Sigmoid colon (tissue), 7 donors: ENCODE results near the gene PSMB11. TPM values are rescaled to one million over a fixed set of nuclear protein-coding genes. Genes with fewer than 3 reads are reported as not detected.

Source experiments
- DNase-seq: peaks from one replicate; pipeline ENCODE4 v3.0.0-alpha.2; 2019
- H3K27ac ChIP-seq, 4 donors: fragments of 200-600 bp; sonication (generic); one replicate each; pipeline ENCODE4 v1.5.1; 2016 to 2019; ENCODE audit warnings: mild to moderate bottlenecking in 1 of 4
- H3K27me3 ChIP-seq, 3 donors: fragments of 200-600 bp; sonication (generic); one replicate each; pipeline ENCODE4 v1.5.1; 2019; ENCODE audit warnings: mild to moderate bottlenecking in 1 of 3
- H3K36me3 ChIP-seq, 4 donors: fragments of 200-600 bp; sonication (generic); one replicate each; pipeline ENCODE4 v1.5.1; 2016 to 2019
- H3K4me1 ChIP-seq, 4 donors: fragments of 200-600 bp; sonication (generic); one replicate each; pipeline ENCODE4 v1.5.1; 2017 to 2019
- H3K4me3 ChIP-seq, 4 donors: fragments of 200-600 bp; sonication (generic); one replicate each; pipeline ENCODE4 v1.5.1; 2017 to 2019; ENCODE audit warnings: mild to moderate bottlenecking in 2 of 4, moderate library complexity in 1 of 4
- H3K9me3 ChIP-seq, 4 donors: fragments of 200-600 bp in 3 of 4; sonication (generic) in 3 of 4; one replicate each; pipeline versions ENCODE4 v1.5.1 to v1.6.1; 2013 to 2019
- EP300 ChIP-seq, 4 donors: sonication (generic); formaldehyde crosslinking; IDR thresholded peaks; one replicate each; pipeline ENCODE4 v1.6.1; 2017; ENCODE audit warnings: antibody characterized with exemption in 4 of 4
- POLR2A ChIP-seq, 2 donors: fragments of 450-650 bp; IDR thresholded peaks; one replicate each; pipeline ENCODE4 v1.6.1; 2016; ENCODE audit warnings: antibody characterized with exemption in 2 of 2, mild to moderate bottlenecking in 2 of 2, moderate library complexity in 2 of 2
- POLR2AphosphoS5 ChIP-seq, 4 donors: sonication (generic); formaldehyde crosslinking; IDR thresholded peaks; one replicate each; pipeline ENCODE4 v1.6.1; 2017; ENCODE audit warnings: antibody characterized with exemption in 4 of 4
- WGBS, 2 donors: extraction: QIAGEN DNeasy Blood & Tissue Kit; methylation state at CpG; one replicate each; pipeline ENCODE4 v1.1.7; 2013; 5-methylcytosine and 5-hydroxymethylcytosine counted together
- intact Hi-C: fragments of 100-400 bp; cut with DNase I; formaldehyde crosslinking; loops from one replicate; pipeline ENCODE4 v1.15.1; 2023
- polyA plus RNA-seq, 3 donors: library from polyadenylated mRNA; stranded (reverse); fragments of 200-250 nt; gene quantifications; one replicate each; pipeline ENCODE4 v1.2.3, GENCODE V29; 2013
- total RNA-seq, 4 donors: library from RNA; depleted of rRNA; stranded (reverse); fragments of >200 nt; gene quantifications; one replicate each; pipeline ENCODE4 v1.1.0, GENCODE V29; 2016
- TF ChIP-seq, protein P1 (sequence below), 4 experiments: fragments of 450-650 bp in 3 of 4; fragments of 200-600 bp in 1 of 4; IDR thresholded peaks; one replicate each; pipeline ENCODE4 v1.5.1; 2016 to 2019; ENCODE audit warnings: antibody characterized with exemption in 4 of 4, mild to moderate bottlenecking in 3 of 4, moderate library complexity in 2 of 4
- donor health status: healthy with polysubstance abuse.
- donor health status: Bipolar disorder and iron deficiency.
- donor health status: healthy.

PSMB11 gene
- under 1 TPM in 1 of 4 donors, not detected in 3; 0.41 TPM for total RNA-seq
- under 1 TPM in 1 of 3 donors, not detected in 2; 0.06 TPM for polyA plus RNA-seq

GRCh38 chr14:23042162-23042965 lies at the start of gene PSMB11:
Gene PSMB11 (plus strand): TSS chr14:23042212. CDS start chr14:23042226, 14 bp downstream.
- H3K4me3 ChIP-seq, result no peak within 1 kb of the TSS
- H3K27me3 ChIP-seq, result no peaks in the 10 kb centered on the region
- DNase-seq, result no peak
- no peak within 1 kb of the TSS for H3K27ac ChIP-seq
- H3K4me1 ChIP-seq, result no peaks in the 10 kb centered on the region
- WGBS, 2 donors, result 94 to 96% methylated on average over 36 of the region's 36 CpGs
- intact Hi-C loops, result no loop called here
- TF ChIP-seq, protein P1, sequence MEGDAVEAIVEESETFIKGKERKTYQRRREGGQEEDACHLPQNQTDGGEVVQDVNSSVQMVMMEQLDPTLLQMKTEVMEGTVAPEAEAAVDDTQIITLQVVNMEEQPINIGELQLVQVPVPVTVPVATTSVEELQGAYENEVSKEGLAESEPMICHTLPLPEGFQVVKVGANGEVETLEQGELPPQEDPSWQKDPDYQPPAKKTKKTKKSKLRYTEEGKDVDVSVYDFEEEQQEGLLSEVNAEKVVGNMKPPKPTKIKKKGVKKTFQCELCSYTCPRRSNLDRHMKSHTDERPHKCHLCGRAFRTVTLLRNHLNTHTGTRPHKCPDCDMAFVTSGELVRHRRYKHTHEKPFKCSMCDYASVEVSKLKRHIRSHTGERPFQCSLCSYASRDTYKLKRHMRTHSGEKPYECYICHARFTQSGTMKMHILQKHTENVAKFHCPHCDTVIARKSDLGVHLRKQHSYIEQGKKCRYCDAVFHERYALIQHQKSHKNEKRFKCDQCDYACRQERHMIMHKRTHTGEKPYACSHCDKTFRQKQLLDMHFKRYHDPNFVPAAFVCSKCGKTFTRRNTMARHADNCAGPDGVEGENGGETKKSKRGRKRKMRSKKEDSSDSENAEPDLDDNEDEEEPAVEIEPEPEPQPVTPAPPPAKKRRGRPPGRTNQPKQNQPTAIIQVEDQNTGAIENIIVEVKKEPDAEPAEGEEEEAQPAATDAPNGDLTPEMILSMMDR (IDR thresholded peaks at IDR 0.05), result no peak
- TF ChIP-seq POLR2A (IDR thresholded peaks at IDR 0.05), result no peak
- TF ChIP-seq POLR2AphosphoS5 (IDR thresholded peaks at IDR 0.05), result no peak
- TF ChIP-seq EP300 (IDR thresholded peaks at IDR 0.05), result no peak
- H3K9me3 ChIP-seq, result no peaks in the 10 kb centered on the region
- no peaks in the 10 kb centered on the region for H3K36me3 ChIP-seq

GRCh38 chr14:22993517-22993916 lies 48.5 kb upstream of the PSMB11 start:
- no peaks in the 10 kb centered on the region for H3K9me3 ChIP-seq
- TF ChIP-seq POLR2AphosphoS5 (IDR thresholded peaks at IDR 0.05) (no peak), EP300 (IDR thresholded peaks at IDR 0.05) (no peak), POLR2A (IDR thresholded peaks at IDR 0.05) (no peak)
- TF ChIP-seq, protein P1 (IDR thresholded peaks at IDR 0.05), result no peak
- H3K27me3 ChIP-seq, result no peaks in the 10 kb centered on the region
- intact Hi-C loops, result no loop called here
- no peak for DNase-seq
- peaks cover 0 to 8% (median 2%) of the 10 kb centered on the region in 4 donors for H3K4me1 ChIP-seq
- H3K36me3 ChIP-seq, result peaks cover 0 to 6% (median 0%) of the 10 kb centered on the region in 4 donors
- H3K4me3 ChIP-seq, result no peak overlapping the region
- no peak overlapping the region for H3K27ac ChIP-seq

DNA sequence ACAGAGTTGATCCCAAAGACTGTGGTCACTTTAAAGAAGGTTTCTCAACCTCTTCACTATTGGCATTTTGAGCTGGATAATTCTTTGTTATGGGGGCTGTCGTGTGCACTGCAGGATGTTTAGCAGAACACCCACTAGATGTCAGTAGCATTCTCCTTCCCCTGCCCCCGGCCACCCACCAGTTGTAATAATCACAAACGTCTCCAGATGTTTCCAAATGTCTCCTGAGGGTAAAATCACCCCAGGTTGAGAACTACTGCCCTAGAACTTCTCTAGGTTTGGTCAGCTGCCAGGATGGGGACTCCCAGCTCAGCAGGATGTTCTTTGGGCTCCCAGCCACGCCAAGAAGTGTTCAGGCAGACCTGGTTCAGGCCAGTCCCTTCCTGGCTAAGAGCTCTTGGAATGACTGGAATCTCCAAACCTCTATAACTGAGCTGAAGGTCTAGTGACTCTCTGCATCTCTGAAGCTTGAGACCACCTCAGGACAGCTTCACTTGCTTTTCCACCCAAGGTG lies 47.2 kb upstream of the PSMB11 start:
- Histone ChIP-seq H3K9me3 (no peaks in the 10 kb centered on the region), H3K27me3 (no peaks in the 10 kb centered on the region), H3K36me3 (no peaks in the 10 kb centered on the region), H3K4me1 (peaks cover 0 to 8% (median 2%) of the 10 kb centered on the region in 4 donors), H3K27ac (no peak overlapping the region), H3K4me3 (no peak overlapping the region)
- peak; percentile 67 for DNase-seq
- 15 to 17% methylated on average over 4 of the region's 4 CpGs for WGBS, 2 donors
- TF ChIP-seq POLR2A (IDR thresholded peaks at IDR 0.05) (no peak), EP300 (IDR thresholded peaks at IDR 0.05) (no peak), POLR2AphosphoS5 (IDR thresholded peaks at IDR 0.05) (no peak)
- TF ChIP-seq, protein P1 (IDR thresholded peaks at IDR 0.05), result peak in 2 of 4 experiments; percentile 21 to 31
- intact Hi-C loops, result no loop called here

DNA sequence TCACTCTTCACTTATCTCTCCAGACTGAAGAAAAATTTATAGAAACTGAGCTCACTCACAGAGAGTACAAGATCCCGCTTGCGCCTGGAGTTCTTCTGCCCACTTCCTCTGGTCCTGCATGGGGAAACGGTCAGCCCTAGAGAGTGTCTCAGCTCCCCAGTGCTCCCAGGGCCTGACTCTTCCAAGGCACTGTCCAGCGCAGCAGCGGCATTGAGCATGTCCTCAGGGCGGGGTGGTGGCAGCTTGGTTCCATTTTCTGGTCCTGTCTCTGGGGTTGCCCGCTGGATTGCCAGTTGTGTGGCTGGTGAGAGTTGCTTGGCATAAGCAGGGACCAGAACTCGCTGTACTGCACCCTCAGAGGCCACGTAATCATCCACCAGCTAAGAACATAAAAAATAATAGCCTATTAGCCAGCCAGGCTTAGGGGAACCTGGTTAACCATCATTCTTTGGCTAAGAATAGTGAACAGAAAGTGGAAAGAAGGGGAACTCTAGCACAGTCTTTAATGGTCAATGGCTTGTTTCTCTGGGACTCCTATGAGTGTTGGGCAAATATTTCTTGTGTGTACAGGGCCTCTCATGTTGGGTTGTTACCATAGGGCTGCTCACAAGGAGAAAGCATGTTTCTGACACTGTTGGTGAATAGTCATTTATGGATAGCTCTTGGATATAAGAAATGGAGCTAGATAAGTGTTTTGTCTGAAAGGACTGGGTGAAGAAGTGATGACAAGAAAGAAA lies 46.0 kb upstream of the PSMB11 start:
- intact Hi-C loops, result no loop called here
- H3K27ac ChIP-seq, result no peak overlapping the region

More for the DNA sequence above, 46.0 kb upstream of the PSMB11 start:
- no peaks in the 10 kb centered on the region for H3K36me3 ChIP-seq
- TF ChIP-seq POLR2A (IDR thresholded peaks at IDR 0.05) (no peak), EP300 (IDR thresholded peaks at IDR 0.05) (no peak), POLR2AphosphoS5 (IDR thresholded peaks at IDR 0.05) (no peak)
- TF ChIP-seq, protein P1 (IDR thresholded peaks at IDR 0.05), result no peak
- WGBS, 2 donors, result 93 to 95% methylated on average over 9 of the region's 9 CpGs
- H3K4me1 ChIP-seq, result peaks cover 0 to 8% (median 2%) of the 10 kb centered on the region in 4 donors
- H3K4me3 ChIP-seq, result no peak overlapping the region
- no peaks in the 10 kb centered on the region for H3K9me3 ChIP-seq
- no peaks in the 10 kb centered on the region for H3K27me3 ChIP-seq
- DNase-seq, result no peak
